ENCODE measurements around the gene CAPZB. TPM values are rescaled to one million over a fixed set of nuclear protein-coding genes. Genes with fewer than 3 reads are reported as not detected.

The CAPZB gene
- polyA plus RNA-seq, 1 donor from 2014 or later = 159 TPM

GRCh38 chr1:19375631-19376400 is 109.5 kb downstream of the CAPZB start:
- no peaks in the 10 kb centered on the region for H3K27me3 ChIP-seq (ENCODE audit: insufficient read depth, low read depth, low read length)
- TF ChIP-seq RAD21 (conservative IDR thresholded peaks at IDR 0.05) = no peak
- TF ChIP-seq REST (IDR thresholded peaks at IDR 0.05; ENCODE audit: borderline replicate concordance) = no peak
- TF ChIP-seq EP300 (conservative IDR thresholded peaks at IDR 0.05; ENCODE audit: poor library complexity, severe bottlenecking) = no peak
- H3K4me2 ChIP-seq (ENCODE audit: low read length) = no peak overlapping the region
- no peak overlapping the region for H3K9ac ChIP-seq (ENCODE audit: low read length)
- H2AFZ ChIP-seq (ENCODE audit: low read depth, low read length) = no peak overlapping the region
- no peaks in the 10 kb centered on the region for H3K9me2 ChIP-seq (ENCODE audit: insufficient read depth, low read length)
- no peaks in the 10 kb centered on the region for H3F3A ChIP-seq (ENCODE audit: insufficient read depth, low read length, poor library complexity, severe bottlenecking)
- H4K20me1 ChIP-seq (ENCODE audit: insufficient read depth) = no peaks in the 10 kb centered on the region
- no peaks in the 10 kb centered on the region for H3K9me3 ChIP-seq (ENCODE audit: low read length)
- peaks cover 12% of the 10 kb centered on the region for H3K36me3 ChIP-seq (ENCODE audit: insufficient read depth, low read length)
- H3K27ac ChIP-seq (ENCODE audit: low read length) = no peak overlapping the region
- no peaks in the 10 kb centered on the region for H3K79me2 ChIP-seq (replicated peaks; ENCODE audit: insufficient read depth, low read length)
- no peak overlapping the region for H3K4me3 ChIP-seq (ENCODE audit: low read length)

- H4K20me1 ChIP-seq (ENCODE audit: insufficient read depth) = no peaks in the 10 kb centered on the region
- no peak overlapping the region for H3K4me3 ChIP-seq (ENCODE audit: low read length)
- TF ChIP-seq RAD21 (conservative IDR thresholded peaks at IDR 0.05) (no peak), TAF1 (IDR thresholded peaks at IDR 0.05; ENCODE audit: low read depth) (no peak), REST (IDR thresholded peaks at IDR 0.05; ENCODE audit: borderline replicate concordance) (no peak), SMC3 (conservative IDR thresholded peaks at IDR 0.05; ENCODE audit: poor library complexity) (no peak), POLR2AphosphoS5 (IDR thresholded peaks at IDR 0.05) (no peak), EZH2 (IDR thresholded peaks at IDR 0.05; ENCODE audit: borderline replicate concordance, insufficient read depth, low read length, poor library complexity, severe bottlenecking) (no peak), CTCF (IDR thresholded peaks at IDR 0.05; ENCODE audit: poor library complexity, severe bottlenecking) (no peak), EP300 (conservative IDR thresholded peaks at IDR 0.05; ENCODE audit: poor library complexity, severe bottlenecking) (no peak), MXI1 (conservative IDR thresholded peaks at IDR 0.05; ENCODE audit: poor library complexity, severe bottlenecking) (no peak)
- peaks cover 12% of the 10 kb centered on the region for H3K36me3 ChIP-seq (ENCODE audit: insufficient read depth, low read length)
- no peaks in the 10 kb centered on the region for H3K9me2 ChIP-seq (ENCODE audit: insufficient read depth, low read length)
- no peaks in the 10 kb centered on the region for H3F3A ChIP-seq (ENCODE audit: insufficient read depth, low read length, poor library complexity, severe bottlenecking)
- H3K79me2 ChIP-seq (replicated peaks; ENCODE audit: insufficient read depth, low read length) = no peaks in the 10 kb centered on the region
- no peak overlapping the region for H3K4me2 ChIP-seq (ENCODE audit: low read length)
- H2AFZ ChIP-seq (ENCODE audit: low read depth, low read length) = no peak overlapping the region
- no peaks in the 10 kb centered on the region for H3K27me3 ChIP-seq (ENCODE audit: insufficient read depth, low read depth, low read length)
- no peak overlapping the region for H3K27ac ChIP-seq (ENCODE audit: low read length)
- no peak overlapping the region for H3K9ac ChIP-seq (ENCODE audit: low read length)
- H3K9me3 ChIP-seq (ENCODE audit: low read length) = no peaks in the 10 kb centered on the region
These were observed 110.4 kb downstream of the CAPZB start for GRCh38 chr1:19374926-19375325.
